GM12801 (cell line): Measurements from ENCODE around the gene PRKN.

ENCODE experiments used
- CTCF ChIP-seq: IDR thresholded peaks from one replicate; pipeline ENCODE4 v1.5.1; 2011; ENCODE audit warnings: control low read depth; ENCODE audit not compliant: insufficient read length; ENCODE audit errors: extremely low read depth

Gene PRKN

DNA sequence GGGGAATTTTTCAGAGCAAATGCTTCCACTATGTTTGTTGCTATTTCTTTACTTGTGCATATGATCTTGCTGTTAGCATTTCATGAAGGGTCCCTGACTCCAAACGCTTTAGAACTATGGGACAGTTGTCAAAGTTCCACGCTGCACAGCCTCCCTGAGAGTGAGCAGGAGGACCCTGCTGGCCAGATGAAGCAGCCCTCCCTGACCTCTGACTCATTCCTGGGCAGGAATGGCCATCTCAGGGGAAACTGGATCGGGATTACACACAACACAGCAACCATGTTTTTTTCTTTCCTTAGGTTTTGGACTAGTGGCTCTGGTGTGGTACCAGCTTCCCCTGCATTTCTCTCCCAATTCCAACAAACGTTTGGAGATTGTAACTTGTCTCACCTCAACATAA lies 742.9 kb downstream of the PRKN start:
- no peak for TF ChIP-seq CTCF

GRCh38 chr6:161976553-161976952 lies 751.0 kb downstream of the PRKN start:
- no peak for TF ChIP-seq CTCF

GRCh38 chr6:161973064-161973463 lies 754.5 kb downstream of the PRKN start:
- TF ChIP-seq CTCF: no peak

DNA sequence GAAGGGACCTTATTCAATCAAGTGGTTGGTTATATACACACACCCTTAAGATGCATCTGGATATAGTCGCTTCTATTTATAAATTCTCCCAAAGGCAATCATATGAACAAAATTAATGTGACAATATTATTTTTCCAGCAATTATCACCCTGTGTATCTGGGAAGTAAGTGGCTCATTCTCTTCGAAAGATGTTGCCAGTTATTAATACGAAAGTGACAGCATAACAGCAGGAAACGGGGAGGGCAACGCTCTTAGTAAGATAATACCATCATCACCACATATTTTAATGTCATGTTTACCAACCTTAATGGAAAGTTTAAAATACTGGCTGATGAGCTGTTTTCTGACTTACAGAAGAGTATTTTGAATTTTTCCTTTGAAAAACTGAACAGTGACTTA lies 756.5 kb downstream of the PRKN start:
- TF ChIP-seq CTCF: no peak

DNA sequence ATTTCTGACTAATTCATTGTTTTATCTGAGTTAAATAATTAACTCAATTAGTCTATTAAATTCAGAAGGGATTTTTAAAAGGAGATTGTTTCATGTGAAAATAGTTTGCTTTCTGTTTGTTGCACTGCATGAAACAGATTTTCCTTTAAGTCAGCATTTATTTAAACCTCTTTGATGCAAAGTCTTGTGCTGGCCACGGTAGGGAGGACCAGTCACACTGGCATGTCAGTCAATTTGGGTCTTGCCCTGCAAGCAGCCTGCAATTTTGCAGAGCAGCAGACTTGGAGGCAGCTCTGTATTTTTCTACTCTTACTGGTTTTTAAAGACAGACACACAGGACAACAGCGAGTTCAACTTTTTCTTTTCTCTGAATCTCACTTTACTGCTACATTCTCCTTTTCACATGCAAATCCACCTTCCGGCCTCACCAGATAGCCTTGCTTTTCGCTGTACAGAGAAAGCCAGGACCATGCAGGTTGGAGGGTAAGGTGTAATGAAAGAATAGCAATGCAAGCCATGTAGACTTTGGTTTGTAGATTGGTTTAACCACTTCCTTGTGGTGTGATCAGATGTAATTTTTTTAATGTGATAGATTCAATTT lies 763.8 kb downstream of the PRKN start:
- no peak for TF ChIP-seq CTCF

GRCh38 chr6:161963181-161963580 lies 764.4 kb downstream of the PRKN start:
- TF ChIP-seq CTCF: no peak

DNA sequence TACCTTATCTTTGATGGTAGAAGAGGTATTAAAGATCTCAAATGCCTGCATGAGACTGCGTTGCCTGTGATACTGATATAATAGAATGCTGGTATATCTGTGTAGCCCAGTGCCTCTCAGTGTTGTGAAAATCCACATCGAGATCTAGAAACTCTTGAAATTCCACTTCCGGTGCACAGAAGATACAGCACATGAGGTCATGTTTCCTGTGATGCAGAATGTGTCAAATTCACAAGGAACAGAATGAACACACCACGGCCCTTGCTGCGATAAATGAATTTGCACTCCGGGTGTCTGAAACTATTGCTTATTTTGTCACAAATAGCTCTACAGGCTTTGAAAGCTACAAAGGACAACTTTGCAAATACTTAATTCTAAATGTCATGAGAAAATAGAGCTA lies 765.8 kb downstream of the PRKN start:
- no peak for TF ChIP-seq CTCF
